IgD-negative memory B cell (primary cell): ENCODE measurements around the gene CPN1. TPM values are rescaled to one million over a fixed set of nuclear protein-coding genes. Genes with fewer than 3 reads are reported as not detected.
A peak's percentile ranks its signal among the peaks of the same experiment; 100 is the strongest.
"Not testable (repeated sequence)": the region's sequence is repeated elsewhere in the genome, so short reads cannot be mapped to it uniquely, and the experiment has no call there.

Source experiments
- H3K27ac Mint-ChIP-seq, 3 donors: one replicate each; pipeline ENCODE4 v1.8.0; 2020 to 2022; ENCODE audit warnings: mild to moderate bottlenecking in 3 of 3, mixed read lengths in 3 of 3, moderate library complexity in 1 of 3
- H3K27me3 Mint-ChIP-seq: one replicate; pipeline ENCODE4 v1.8.0; 2021; ENCODE audit warnings: mixed read lengths
- H3K36me3 Mint-ChIP-seq: one replicate; pipeline ENCODE4 v1.8.0; 2020; ENCODE audit warnings: mild to moderate bottlenecking, mixed read lengths
- H3K4me1 Mint-ChIP-seq, 3 donors: one replicate each; pipeline ENCODE4 v1.8.0; 2020 to 2022; ENCODE audit warnings: mixed read lengths in 3 of 3, mild to moderate bottlenecking in 1 of 3
- H3K4me3 Mint-ChIP-seq, 4 donors: one replicate each; pipeline ENCODE4 v1.8.0; 2020 to 2022; ENCODE audit warnings: mild to moderate bottlenecking in 4 of 4, mixed read lengths in 4 of 4, moderate library complexity in 3 of 4
- H3K9me3 Mint-ChIP-seq, 3 donors: one replicate each; pipeline ENCODE4 v1.8.0; 2020 to 2021; ENCODE audit warnings: mixed read lengths in 3 of 3, mild to moderate bottlenecking in 1 of 3
- polyA plus RNA-seq: library from polyadenylated mRNA; unstranded; fragments of 300-500 nt; fragmentation: Illumina TruSeq; gene quantifications from one replicate; pipeline ENCODE4 v1.2.3, GENCODE V29; 2021

Gene CPN1
- polyA plus RNA-seq, 1 donor from 2014 or later: not detected

GRCh38 chr10:100021322-100021721 lies 60.3 kb downstream of the CPN1 start:
- Mint-ChIP-seq H3K9me3 (peaks cover 0 to 2% (median 0%) of the 10 kb centered on the region in 3 donors), H3K36me3 (no peaks in the 10 kb centered on the region), H3K4me3 (peak overlapping the region in 3 of 4 donors; percentile 34 to 51 (median 47)), H3K27ac (peak overlapping the region in 1 of 3 donors; percentile 63), H3K27me3 (no peaks in the 10 kb centered on the region), H3K4me1 (peaks cover 4 to 12% (median 10%) of the 10 kb centered on the region in 3 donors)

GRCh38 chr10:100020886-100021253 lies 60.8 kb downstream of the CPN1 start:
- Mint-ChIP-seq H3K36me3 (no peaks in the 10 kb centered on the region), H3K27me3 (no peaks in the 10 kb centered on the region), H3K4me3 (peak overlapping the region in 2 of 4 donors; percentile 34 to 85), H3K9me3 (no peaks in the 10 kb centered on the region), H3K4me1 (peaks cover 4 to 12% (median 10%) of the 10 kb centered on the region in 3 donors), H3K27ac (peak overlapping the region in 1 of 3 donors; percentile 63)

GRCh38 chr10:100020142-100020885 lies 61.4 kb downstream of the CPN1 start:
- no peaks in the 10 kb centered on the region for H3K27me3 Mint-ChIP-seq
- H3K27ac Mint-ChIP-seq: no peak overlapping the region
- H3K9me3 Mint-ChIP-seq: no peaks in the 10 kb centered on the region
- no peaks in the 10 kb centered on the region for H3K36me3 Mint-ChIP-seq
- peaks cover 5 to 12% (median 12%) of the 10 kb centered on the region in 3 donors for H3K4me1 Mint-ChIP-seq
- H3K4me3 Mint-ChIP-seq: no peak overlapping the region

- Mint-ChIP-seq H3K36me3 (no peaks in the 10 kb centered on the region), H3K4me1 (peaks cover 5 to 16% (median 15%) of the 10 kb centered on the region in 3 donors), H3K27ac (no peak overlapping the region), H3K4me3 (no peak overlapping the region), H3K9me3 (no peaks in the 10 kb centered on the region), H3K27me3 (no peaks in the 10 kb centered on the region)
These were observed 61.9 kb downstream of the CPN1 start for GRCh38 chr10:100019787-100020141.

- no peaks in the 10 kb centered on the region for H3K27me3 Mint-ChIP-seq
- H3K36me3 Mint-ChIP-seq: no peaks in the 10 kb centered on the region
- H3K4me1 Mint-ChIP-seq: peaks cover 25 to 28% (median 27%) of the 10 kb centered on the region in 3 donors
- no peaks in the 10 kb centered on the region for H3K9me3 Mint-ChIP-seq
- peak overlapping the region; percentile 51 to 80 (median 66) for H3K4me3 Mint-ChIP-seq
- peak overlapping the region; percentile 79 to 88 (median 82) for H3K27ac Mint-ChIP-seq
These were observed 67.5 kb downstream of the CPN1 start for GRCh38 chr10:100014071-100014762.

GRCh38 chr10:100013621-100014020 lies 68.0 kb downstream of the CPN1 start:
- peak overlapping the region; percentile 79 to 88 (median 82) for H3K27ac Mint-ChIP-seq
- H3K27me3 Mint-ChIP-seq: no peaks in the 10 kb centered on the region
- H3K36me3 Mint-ChIP-seq: no peaks in the 10 kb centered on the region
- peaks cover 29 to 33% (median 31%) of the 10 kb centered on the region in 3 donors for H3K4me1 Mint-ChIP-seq
- peak overlapping the region; percentile 51 to 80 (median 66) for H3K4me3 Mint-ChIP-seq
- H3K9me3 Mint-ChIP-seq: no peaks in the 10 kb centered on the region

GRCh38 chr10:100011906-100012305 lies 69.8 kb downstream of the CPN1 start:
- not testable (repeated sequence) for H3K36me3 Mint-ChIP-seq, H3K9me3 Mint-ChIP-seq, H3K27me3 Mint-ChIP-seq
- Mint-ChIP-seq H3K27ac (peak overlapping the region in 1 of 3 donors; percentile 61), H3K4me3 (peak overlapping the region in 1 of 4 donors; percentile 56), H3K4me1 (peaks cover 42 to 49% (median 47%) of the 10 kb centered on the region in 3 donors)

- H3K4me3 Mint-ChIP-seq: peak within 1 kb of the TSS; percentile 86 to 94 (median 91)
- H3K9me3 Mint-ChIP-seq: no peaks in the 10 kb centered on the region
- H3K36me3 Mint-ChIP-seq: no peaks in the 10 kb centered on the region
- H3K4me1 Mint-ChIP-seq: peaks cover 47 to 56% (median 54%) of the 10 kb centered on the region in 3 donors
- no peaks in the 10 kb centered on the region for H3K27me3 Mint-ChIP-seq
- peak within 1 kb of the TSS; percentile 69 to 92 (median 88) for H3K27ac Mint-ChIP-seq
These were observed 71.6 kb downstream of the CPN1 start, which contains the start of gene DNMBP for GRCh38 chr10:100009793-100010676. Gene DNMBP, minus strand, starts transcription at chr10:100009947. Its CDS starts 37,823 bp downstream, at chr10:99972124.

GRCh38 chr10:100009283-100009792 lies 72.3 kb downstream of the CPN1 start:
- no peaks in the 10 kb centered on the region for H3K36me3 Mint-ChIP-seq
- peak overlapping the region in 1 of 3 donors; percentile 49 for H3K27ac Mint-ChIP-seq
- H3K27me3 Mint-ChIP-seq: no peaks in the 10 kb centered on the region
- no peaks in the 10 kb centered on the region for H3K9me3 Mint-ChIP-seq
- H3K4me1 Mint-ChIP-seq: peaks cover 46 to 54% (median 51%) of the 10 kb centered on the region in 3 donors
- H3K4me3 Mint-ChIP-seq: peak overlapping the region; percentile 85 to 91 (median 88)

- H3K4me3 Mint-ChIP-seq: peak overlapping the region; percentile 85 to 91 (median 88)
- no peaks in the 10 kb centered on the region for H3K36me3 Mint-ChIP-seq
- no peaks in the 10 kb centered on the region for H3K27me3 Mint-ChIP-seq
- H3K4me1 Mint-ChIP-seq: peaks cover 41 to 48% (median 45%) of the 10 kb centered on the region in 3 donors
- H3K9me3 Mint-ChIP-seq: no peaks in the 10 kb centered on the region
- peak overlapping the region in 1 of 3 donors; percentile 49 for H3K27ac Mint-ChIP-seq
These were observed 72.9 kb downstream of the CPN1 start for GRCh38 chr10:100008708-100009282.

- H3K4me3 Mint-ChIP-seq: peak overlapping the region; percentile 85 to 91 (median 88)
- no peak overlapping the region for H3K27ac Mint-ChIP-seq
- H3K4me1 Mint-ChIP-seq: peaks cover 34 to 41% (median 38%) of the 10 kb centered on the region in 3 donors
These were observed 73.5 kb downstream of the CPN1 start for GRCh38 chr10:100008142-100008522.

GRCh38 chr10:100007231-100008141 lies 74.2 kb downstream of the CPN1 start:
- Mint-ChIP-seq H3K4me3 (peak overlapping the region; percentile 85 to 91 (median 88)), H3K4me1 (peaks cover 29 to 43% (median 43%) of the 10 kb centered on the region in 3 donors), H3K9me3 (no peaks in the 10 kb centered on the region), H3K27me3 (no peaks in the 10 kb centered on the region), H3K36me3 (peaks cover 5% of the 10 kb centered on the region), H3K27ac (peak overlapping the region in 1 of 3 donors; percentile 46)

More at GRCh38 chr10:100008142-100008522, 73.5 kb downstream of the CPN1 start:
- H3K27me3 Mint-ChIP-seq: no peaks in the 10 kb centered on the region
- H3K36me3 Mint-ChIP-seq: peaks cover 2% of the 10 kb centered on the region
- no peaks in the 10 kb centered on the region for H3K9me3 Mint-ChIP-seq

- Mint-ChIP-seq H3K36me3 (peaks cover 10% of the 10 kb centered on the region), H3K4me3 (peak overlapping the region in 2 of 4 donors; percentile 34 to 71), H3K4me1 (peaks cover 29 to 50% (median 48%) of the 10 kb centered on the region in 3 donors), H3K27ac (peak overlapping the region in 1 of 3 donors; percentile 13), H3K9me3 (no peaks in the 10 kb centered on the region), H3K27me3 (no peaks in the 10 kb centered on the region)
These were observed 75.3 kb downstream of the CPN1 start for GRCh38 chr10:100006243-100006886.
